GM23338 (cell line): ENCODE results near the gene HS6ST2. TPM values are rescaled to one million over a fixed set of nuclear protein-coding genes. Genes with fewer than 3 reads are reported as not detected.

Experiments used
- ATAC-seq: fragments of 200-7000 bp; cut with Tn5 transposase; 3 replicates; pipeline ENCODE4 v1.9.1; 2020
- DNase-seq: peaks from one replicate; pipeline ENCODE4 v3.0.0-alpha.2; 2015; ENCODE audit warnings: low spot score
- H2AFZ ChIP-seq: fragments of 200-600 bp; sonication (generic); 2 replicates; pipeline ENCODE4 v1.8.0; 2016; ENCODE audit warnings: antibody characterized with exemption, mild to moderate bottlenecking, moderate library complexity
- H3F3A ChIP-seq: fragments of 200-600 bp; sonication (generic); replicated peaks from 2 replicates; pipeline ENCODE4 v1.8.0; 2017; ENCODE audit warnings: antibody characterized with exemption, mixed run types, low read depth
- H3K27ac ChIP-seq: fragments of 200-600 bp; sonication (generic); 2 replicates; pipeline ENCODE4 v1.6.1; 2016; ENCODE audit warnings: low read depth
- H3K27me3 ChIP-seq: fragments of 200-600 bp; sonication (generic); 2 replicates; pipeline ENCODE4 v1.8.0; 2016; ENCODE audit warnings: mild to moderate bottlenecking, mixed run types, moderate library complexity; ENCODE audit not compliant: insufficient read depth
- H3K36me3 ChIP-seq: fragments of 200-600 bp; sonication (generic); 2 replicates; pipeline ENCODE4 v1.8.0; 2016; ENCODE audit warnings: mild to moderate bottlenecking; ENCODE audit not compliant: insufficient read depth
- H3K4me1 ChIP-seq: fragments of 200-600 bp; sonication (generic); 2 replicates; pipeline ENCODE4 v1.8.0; 2016; ENCODE audit warnings: mild to moderate bottlenecking, moderate library complexity; ENCODE audit not compliant: insufficient read depth
- H3K4me2 ChIP-seq: fragments of 200-600 bp; sonication (generic); 2 replicates; pipeline ENCODE4 v1.7.1; 2017; ENCODE audit warnings: mixed run types
- H3K4me3 ChIP-seq: fragments of 200-600 bp; sonication (generic); 2 replicates; pipeline ENCODE4 v1.6.1; 2016; ENCODE audit warnings: mixed run types
- H3K79me2 ChIP-seq: fragments of 200-600 bp; sonication (generic); replicated peaks from 2 replicates; pipeline ENCODE4 v1.8.0; 2017; ENCODE audit warnings: mild to moderate bottlenecking; ENCODE audit not compliant: insufficient read depth
- H3K9me2 ChIP-seq: fragments of 200-600 bp; sonication (generic); 2 replicates; pipeline ENCODE4 v1.8.0; 2017; ENCODE audit not compliant: insufficient read depth
- H4K20me1 ChIP-seq: fragments of 200-600 bp; sonication (generic); replicated peaks from 2 replicates; pipeline ENCODE4 v1.8.0; 2017; ENCODE audit warnings: mild to moderate bottlenecking; ENCODE audit not compliant: insufficient read depth
- H3K27ac Mint-ChIP-seq: 2 replicates; pipeline ENCODE4 v1.8.0; 2020; ENCODE audit warnings: inconsistent platforms, mild to moderate bottlenecking, moderate library complexity, mixed read lengths
- H3K27me3 Mint-ChIP-seq: 3 replicates; pipeline ENCODE4 v1.8.0; 2022; ENCODE audit warnings: low read depth, mild to moderate bottlenecking, moderate library complexity, mixed read lengths, inconsistent platforms; ENCODE audit not compliant: insufficient read depth, poor library complexity
- H3K36me3 Mint-ChIP-seq: 3 replicates; pipeline ENCODE4 v1.8.0; 2021; ENCODE audit warnings: low read depth, mild to moderate bottlenecking, inconsistent platforms, moderate library complexity, mixed read lengths
- H3K4me1 Mint-ChIP-seq: 3 replicates; pipeline ENCODE4 v1.8.0; 2020; ENCODE audit warnings: mild to moderate bottlenecking, inconsistent platforms, mixed read lengths
- H3K4me3 Mint-ChIP-seq: 3 replicates; pipeline ENCODE4 v1.8.0; 2021; ENCODE audit warnings: moderate library complexity, mild to moderate bottlenecking, inconsistent platforms, mixed read lengths
- H3K9me3 Mint-ChIP-seq: 3 replicates; pipeline ENCODE4 v1.8.0; 2020; ENCODE audit warnings: moderate library complexity, mild to moderate bottlenecking, inconsistent platforms, mixed read lengths
- CREB1 ChIP-seq: fragments of 250-450 bp; sonication (Bioruptor Pico); IDR thresholded peaks from 2 replicates; pipeline ENCODE4 v1.5.0; 2020; ENCODE audit warnings: low read depth, mild to moderate bottlenecking, moderate library complexity
- CTCF ChIP-seq, 2 experiments: fragments of 200-600 bp in 1 of 2; sonication (generic) in 1 of 2; conservative IDR thresholded peaks; 2 replicates each; pipeline versions ENCODE4 v1.5.1 to v1.6.1; 2016 to 2017; ENCODE audit warnings: antibody characterized with exemption in 2 of 2, low read depth in 2 of 2, mild to moderate bottlenecking in 2 of 2, moderate library complexity in 1 of 2
- ETS1 ChIP-seq: IDR thresholded peaks from 2 replicates; pipeline ENCODE4 v1.6.1; 2016; ENCODE audit warnings: antibody characterized with exemption
- EZH2 ChIP-seq: fragments of 200-600 bp; sonication (generic); IDR thresholded peaks from one replicate; pipeline ENCODE4 v1.8.0; 2017; ENCODE audit warnings: antibody characterized with exemption, mild to moderate bottlenecking, low read depth; ENCODE audit not compliant: unreplicated experiment
- EZH2phosphoT487 ChIP-seq: fragments of 200-600 bp; sonication (generic); IDR thresholded peaks from one replicate; pipeline ENCODE4 v1.8.1; 2018; ENCODE audit warnings: antibody characterized with exemption; ENCODE audit not compliant: unreplicated experiment
- JUNB ChIP-seq: IDR thresholded peaks from one replicate; pipeline ENCODE4 v1.6.1; 2016; ENCODE audit warnings: antibody characterized with exemption; ENCODE audit not compliant: unreplicated experiment
- NANOG ChIP-seq: IDR thresholded peaks from 2 replicates; pipeline ENCODE4 v1.6.1; 2016; ENCODE audit warnings: antibody characterized with exemption, borderline replicate concordance
- POLR2AphosphoS5 ChIP-seq: IDR thresholded peaks from 2 replicates; pipeline ENCODE4 v1.6.1; 2016; ENCODE audit warnings: antibody characterized with exemption, low read depth
- STAT1 ChIP-seq: IDR thresholded peaks from one replicate; pipeline ENCODE4 v1.6.1; 2016; ENCODE audit warnings: antibody characterized with exemption; ENCODE audit not compliant: unreplicated experiment
- ZNF114 ChIP-seq: fragments of 250-450 bp; sonication (Bioruptor Pico); IDR thresholded peaks from 2 replicates; pipeline ENCODE4 v1.5.0; 2020; ENCODE audit warnings: mild to moderate bottlenecking, moderate library complexity
- ZNF331 ChIP-seq: fragments of 250-450 bp; sonication (Bioruptor Pico); IDR thresholded peaks from 2 replicates; pipeline ENCODE4 v1.5.0; 2020; ENCODE audit warnings: low read depth, mild to moderate bottlenecking, moderate library complexity
- polyA plus RNA-seq: library from polyadenylated mRNA; unstranded; fragments of >200 nt; fragmentation: Nextera tagmentation; extraction: Ambion mirVana; gene quantifications from 2 replicates; pipeline ENCODE4 v1.2.1, GENCODE V29; 2016
- total RNA-seq: library from RNA; depleted of rRNA; stranded (reverse); fragments of >200 nt; shearing (Covaris generic); gene quantifications from 2 replicates; pipeline ENCODE4 v1.2.3, GENCODE V29; 2014
- TF ChIP-seq, protein P1 (sequence below): fragments of 250-450 bp; sonication (Bioruptor Pico); IDR thresholded peaks from 2 replicates; pipeline ENCODE4 v1.5.0; 2020; ENCODE audit warnings: mild to moderate bottlenecking, moderate library complexity
- TF ChIP-seq, protein P2 (sequence below): IDR thresholded peaks from one replicate; pipeline ENCODE4 v1.6.1; 2018; ENCODE audit warnings: antibody characterized with exemption; ENCODE audit not compliant: unreplicated experiment

The HS6ST2 gene
- total and polyA plus RNA-seq, 2 experiments from 2014 or later: 0.82 to 4.8 TPM

GRCh38 chrX:132876523-132877338 is 81.7 kb downstream of the HS6ST2 start:
- ATAC-seq: peak; percentile 88
- Mint-ChIP-seq H3K4me3 (peak overlapping the region; percentile 65), H3K36me3 (no peaks in the 10 kb centered on the region), H3K9me3 (no peaks in the 10 kb centered on the region), H3K4me1 (peaks cover 44% of the 10 kb centered on the region), H3K27me3 (peaks cover 2% of the 10 kb centered on the region), H3K27ac (peak overlapping the region; percentile 90)
- Histone ChIP-seq H3K4me3 (peak overlapping the region; percentile 34), H3K79me2 (no peaks in the 10 kb centered on the region), H3K9me2 (peaks cover 4% of the 10 kb centered on the region; the same call in 1 of the 2 replicates), H4K20me1 (no peaks in the 10 kb centered on the region), H3K27ac (peak overlapping the region; percentile 83), H3K27me3 (no peaks in the 10 kb centered on the region), H3K4me2 (peak overlapping the region; percentile 66), H2AFZ (no peak overlapping the region), H3F3A (no peaks in the 10 kb centered on the region), H3K4me1 (peaks cover 34% of the 10 kb centered on the region), H3K36me3 (no peaks in the 10 kb centered on the region)
- DNase-seq: peak; percentile 64
- no peak for TF ChIP-seq NANOG
- TF ChIP-seq STAT1: no peak
- TF ChIP-seq ZNF114 (CRISPR knock-in tag): no peak
- TF ChIP-seq ZNF331: no peak
- TF ChIP-seq CREB1 (CRISPR knock-in tag): no peak
- no peak for TF ChIP-seq JUNB
- TF ChIP-seq CTCF (conservative IDR thresholded peaks at IDR 0.05; ENCODE audit: low read depth in 2 of 2): no peak
- no peak for TF ChIP-seq EZH2phosphoT487
- no peak for TF ChIP-seq ETS1
- no peak for TF ChIP-seq POLR2AphosphoS5
- TF ChIP-seq, protein P1, sequence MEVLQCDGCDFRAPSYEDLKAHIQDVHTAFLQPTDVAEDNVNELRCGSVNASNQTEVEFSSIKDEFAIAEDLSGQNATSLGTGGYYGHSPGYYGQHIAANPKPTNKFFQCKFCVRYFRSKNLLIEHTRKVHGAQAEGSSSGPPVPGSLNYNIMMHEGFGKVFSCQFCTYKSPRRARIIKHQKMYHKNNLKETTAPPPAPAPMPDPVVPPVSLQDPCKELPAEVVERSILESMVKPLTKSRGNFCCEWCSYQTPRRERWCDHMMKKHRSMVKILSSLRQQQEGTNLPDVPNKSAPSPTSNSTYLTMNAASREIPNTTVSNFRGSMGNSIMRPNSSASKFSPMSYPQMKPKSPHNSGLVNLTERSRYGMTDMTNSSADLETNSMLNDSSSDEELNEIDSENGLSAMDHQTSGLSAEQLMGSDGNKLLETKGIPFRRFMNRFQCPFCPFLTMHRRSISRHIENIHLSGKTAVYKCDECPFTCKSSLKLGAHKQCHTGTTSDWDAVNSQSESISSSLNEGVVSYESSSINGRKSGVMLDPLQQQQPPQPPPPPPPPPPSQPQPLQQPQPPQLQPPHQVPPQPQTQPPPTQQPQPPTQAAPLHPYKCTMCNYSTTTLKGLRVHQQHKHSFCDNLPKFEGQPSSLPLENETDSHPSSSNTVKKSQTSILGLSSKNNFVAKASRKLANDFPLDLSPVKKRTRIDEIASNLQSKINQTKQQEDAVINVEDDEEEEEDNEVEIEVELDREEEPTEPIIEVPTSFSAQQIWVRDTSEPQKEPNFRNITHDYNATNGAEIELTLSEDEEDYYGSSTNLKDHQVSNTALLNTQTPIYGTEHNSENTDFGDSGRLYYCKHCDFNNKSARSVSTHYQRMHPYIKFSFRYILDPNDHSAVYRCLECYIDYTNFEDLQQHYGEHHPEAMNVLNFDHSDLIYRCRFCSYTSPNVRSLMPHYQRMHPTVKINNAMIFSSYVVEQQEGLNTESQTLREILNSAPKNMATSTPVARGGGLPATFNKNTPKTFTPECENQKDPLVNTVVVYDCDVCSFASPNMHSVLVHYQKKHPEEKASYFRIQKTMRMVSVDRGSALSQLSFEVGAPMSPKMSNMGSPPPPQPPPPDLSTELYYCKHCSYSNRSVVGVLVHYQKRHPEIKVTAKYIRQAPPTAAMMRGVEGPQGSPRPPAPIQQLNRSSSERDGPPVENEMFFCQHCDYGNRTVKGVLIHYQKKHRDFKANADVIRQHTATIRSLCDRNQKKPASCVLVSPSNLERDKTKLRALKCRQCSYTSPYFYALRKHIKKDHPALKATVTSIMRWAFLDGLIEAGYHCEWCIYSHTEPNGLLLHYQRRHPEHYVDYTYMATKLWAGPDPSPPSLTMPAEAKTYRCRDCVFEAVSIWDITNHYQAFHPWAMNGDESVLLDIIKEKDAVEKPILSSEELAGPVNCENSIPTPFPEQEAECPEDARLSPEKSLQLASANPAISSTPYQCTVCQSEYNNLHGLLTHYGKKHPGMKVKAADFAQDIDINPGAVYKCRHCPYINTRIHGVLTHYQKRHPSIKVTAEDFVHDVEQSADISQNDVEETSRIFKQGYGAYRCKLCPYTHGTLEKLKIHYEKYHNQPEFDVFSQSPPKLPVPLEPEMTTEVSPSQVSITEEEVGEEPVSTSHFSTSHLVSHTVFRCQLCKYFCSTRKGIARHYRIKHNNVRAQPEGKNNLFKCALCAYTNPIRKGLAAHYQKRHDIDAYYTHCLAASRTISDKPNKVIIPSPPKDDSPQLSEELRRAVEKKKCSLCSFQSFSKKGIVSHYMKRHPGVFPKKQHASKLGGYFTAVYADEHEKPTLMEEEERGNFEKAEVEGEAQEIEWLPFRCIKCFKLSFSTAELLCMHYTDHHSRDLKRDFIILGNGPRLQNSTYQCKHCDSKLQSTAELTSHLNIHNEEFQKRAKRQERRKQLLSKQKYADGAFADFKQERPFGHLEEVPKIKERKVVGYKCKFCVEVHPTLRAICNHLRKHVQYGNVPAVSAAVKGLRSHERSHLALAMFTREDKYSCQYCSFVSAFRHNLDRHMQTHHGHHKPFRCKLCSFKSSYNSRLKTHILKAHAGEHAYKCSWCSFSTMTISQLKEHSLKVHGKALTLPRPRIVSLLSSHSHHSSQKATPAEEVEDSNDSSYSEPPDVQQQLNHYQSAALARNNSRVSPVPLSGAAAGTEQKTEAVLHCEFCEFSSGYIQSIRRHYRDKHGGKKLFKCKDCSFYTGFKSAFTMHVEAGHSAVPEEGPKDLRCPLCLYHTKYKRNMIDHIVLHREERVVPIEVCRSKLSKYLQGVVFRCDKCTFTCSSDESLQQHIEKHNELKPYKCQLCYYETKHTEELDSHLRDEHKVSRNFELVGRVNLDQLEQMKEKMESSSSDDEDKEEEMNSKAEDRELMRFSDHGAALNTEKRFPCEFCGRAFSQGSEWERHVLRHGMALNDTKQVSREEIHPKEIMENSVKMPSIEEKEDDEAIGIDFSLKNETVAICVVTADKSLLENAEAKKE (CRISPR knock-in tag): no peak
- TF ChIP-seq EZH2: no peak
- TF ChIP-seq, protein P2, sequence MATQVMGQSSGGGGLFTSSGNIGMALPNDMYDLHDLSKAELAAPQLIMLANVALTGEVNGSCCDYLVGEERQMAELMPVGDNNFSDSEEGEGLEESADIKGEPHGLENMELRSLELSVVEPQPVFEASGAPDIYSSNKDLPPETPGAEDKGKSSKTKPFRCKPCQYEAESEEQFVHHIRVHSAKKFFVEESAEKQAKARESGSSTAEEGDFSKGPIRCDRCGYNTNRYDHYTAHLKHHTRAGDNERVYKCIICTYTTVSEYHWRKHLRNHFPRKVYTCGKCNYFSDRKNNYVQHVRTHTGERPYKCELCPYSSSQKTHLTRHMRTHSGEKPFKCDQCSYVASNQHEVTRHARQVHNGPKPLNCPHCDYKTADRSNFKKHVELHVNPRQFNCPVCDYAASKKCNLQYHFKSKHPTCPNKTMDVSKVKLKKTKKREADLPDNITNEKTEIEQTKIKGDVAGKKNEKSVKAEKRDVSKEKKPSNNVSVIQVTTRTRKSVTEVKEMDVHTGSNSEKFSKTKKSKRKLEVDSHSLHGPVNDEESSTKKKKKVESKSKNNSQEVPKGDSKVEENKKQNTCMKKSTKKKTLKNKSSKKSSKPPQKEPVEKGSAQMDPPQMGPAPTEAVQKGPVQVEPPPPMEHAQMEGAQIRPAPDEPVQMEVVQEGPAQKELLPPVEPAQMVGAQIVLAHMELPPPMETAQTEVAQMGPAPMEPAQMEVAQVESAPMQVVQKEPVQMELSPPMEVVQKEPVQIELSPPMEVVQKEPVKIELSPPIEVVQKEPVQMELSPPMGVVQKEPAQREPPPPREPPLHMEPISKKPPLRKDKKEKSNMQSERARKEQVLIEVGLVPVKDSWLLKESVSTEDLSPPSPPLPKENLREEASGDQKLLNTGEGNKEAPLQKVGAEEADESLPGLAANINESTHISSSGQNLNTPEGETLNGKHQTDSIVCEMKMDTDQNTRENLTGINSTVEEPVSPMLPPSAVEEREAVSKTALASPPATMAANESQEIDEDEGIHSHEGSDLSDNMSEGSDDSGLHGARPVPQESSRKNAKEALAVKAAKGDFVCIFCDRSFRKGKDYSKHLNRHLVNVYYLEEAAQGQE: no peak
